Hindlimb muscle (tissue), 1 donor: ENCODE measurements around the gene ADARB2. TPM values are rescaled to one million over a fixed set of nuclear protein-coding genes. Genes with fewer than 3 reads are reported as not detected.
"Not testable (repeated sequence)": the region's sequence is repeated elsewhere in the genome, so short reads cannot be mapped to it uniquely, and the experiment has no call there.

Experiments
- DNase-seq: peaks from one replicate; pipeline ENCODE4 v3.0.0-alpha.2; 2013
- polyA plus RNA-seq: library from polyadenylated mRNA; unstranded; fragments of 120-200 nt; gene quantifications from one replicate; pipeline ENCODE4 v1.2.1, GENCODE V29; 2013; ENCODE audit not compliant: insufficient read length

ADARB2 gene
- 0.04 TPM for polyA plus RNA-seq

- peak; percentile 32 for DNase-seq
Measured at GRCh38 chr10:1737222-1738061, at the start of gene ADARB2. ADARB2 (minus strand) TSS chr10:1737525.

DNA sequence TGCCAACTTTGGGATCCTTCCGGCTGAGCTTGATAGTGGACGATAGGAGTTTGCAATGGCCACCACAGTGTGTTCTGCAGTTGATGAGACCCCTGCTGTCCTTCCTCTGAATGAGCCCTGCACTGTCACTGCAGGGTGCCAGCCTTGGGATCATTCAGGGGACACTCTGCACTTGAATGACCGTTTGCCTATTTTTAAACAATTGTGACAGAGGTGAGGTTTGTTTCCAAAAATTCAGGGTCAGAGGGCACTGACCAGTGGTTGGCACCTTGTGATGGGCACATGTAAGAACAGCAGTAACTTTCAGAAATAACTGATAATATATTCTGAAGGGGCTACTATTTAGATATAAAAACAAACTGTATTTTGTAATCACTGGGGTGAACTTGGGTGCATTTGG, 48.5 kb upstream of the ADARB2 start:
- DNase-seq, result no peak

DNA sequence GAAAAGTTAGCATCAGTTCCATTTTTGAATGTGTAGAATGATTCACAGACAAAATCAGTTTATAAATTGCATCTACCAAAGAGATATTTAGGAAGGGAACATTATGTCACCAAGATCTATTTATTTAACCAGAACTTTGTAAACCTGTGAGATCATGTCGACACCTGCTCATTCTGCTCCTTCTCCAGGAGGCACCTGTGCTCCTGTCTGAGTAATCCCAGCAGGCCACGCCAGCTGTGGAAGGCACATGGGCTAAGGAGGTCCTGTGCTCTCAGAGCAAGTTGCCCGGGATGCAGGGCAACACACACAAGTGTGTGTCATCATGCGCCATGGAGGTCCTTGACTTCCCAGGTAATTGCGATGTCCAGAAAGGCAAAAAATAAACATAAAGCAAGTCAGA, 45.5 kb upstream of the ADARB2 start:
- no peak for DNase-seq

GRCh38 chr10:1779796-1780195, 42.5 kb upstream of the ADARB2 start:
- no peak for DNase-seq

- DNase-seq, result no peak
Measured at GRCh38 chr10:1778375-1778969, 41.1 kb upstream of the ADARB2 start.

- no peak for DNase-seq
Measured at GRCh38 chr10:1776127-1776662, 38.9 kb upstream of the ADARB2 start.

DNA sequence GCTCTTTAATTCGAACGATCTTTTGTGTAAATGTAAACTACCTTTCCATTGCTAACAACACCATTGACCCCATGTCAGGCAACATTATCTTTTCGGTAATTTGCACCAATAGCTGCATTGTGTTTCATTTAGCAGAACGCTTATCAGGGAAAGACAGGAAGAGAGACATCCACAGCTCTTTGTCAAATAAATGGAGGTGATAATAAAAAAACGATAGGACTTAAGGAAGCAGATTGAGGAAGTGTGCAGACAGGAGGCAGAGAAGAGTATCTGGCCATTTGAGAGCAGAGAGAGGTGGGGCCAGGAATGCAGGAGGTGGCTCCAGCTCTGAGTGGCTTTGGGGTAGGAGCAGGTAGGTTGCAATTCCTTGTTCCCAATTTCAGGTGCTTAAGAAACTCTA, 37.5 kb upstream of the ADARB2 start:
- no peak for DNase-seq

- not testable (repeated sequence) for DNase-seq
Measured at GRCh38 chr10:1773204-1773603, 35.9 kb upstream of the ADARB2 start.

DNA sequence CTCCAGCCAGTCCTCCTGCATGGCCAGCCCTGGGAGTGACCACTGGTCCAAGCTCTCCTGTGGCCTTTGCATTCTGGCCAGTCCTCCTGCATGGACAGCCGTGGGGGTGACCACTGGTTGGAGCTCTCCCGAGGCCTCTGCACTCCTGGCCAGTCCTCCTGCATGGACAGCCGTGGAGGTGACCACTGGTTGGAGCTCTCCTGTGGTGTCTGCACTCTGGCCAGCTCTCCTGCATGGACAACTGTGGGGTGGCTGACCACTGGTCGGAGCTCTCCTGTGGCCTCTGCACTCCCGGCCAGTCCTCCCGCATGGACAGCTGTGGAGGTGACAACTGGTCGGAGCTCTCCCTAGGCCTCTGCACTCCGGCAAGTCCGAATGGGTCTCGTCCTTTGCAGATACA, 28.7 kb upstream of the ADARB2 start:
- DNase-seq, result no peak

DNA sequence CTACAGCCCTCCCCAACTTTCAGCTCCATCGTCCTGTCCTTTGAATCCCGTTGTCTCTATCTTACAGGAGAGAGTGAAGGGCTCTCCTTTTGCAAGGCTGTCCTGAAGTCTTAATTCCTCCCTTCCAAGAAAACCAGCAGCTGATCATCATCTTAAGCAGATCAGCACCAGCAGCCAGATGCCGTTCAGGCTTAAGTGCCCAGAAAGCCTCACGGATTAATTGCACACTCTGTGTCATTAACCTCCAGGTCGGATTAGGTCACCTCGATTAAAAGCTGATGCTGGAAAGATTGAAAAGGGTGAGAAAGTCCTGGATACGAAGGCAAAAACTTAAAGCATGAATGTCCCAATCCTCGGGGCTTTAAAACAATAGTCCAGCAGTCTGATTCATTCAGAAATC, 24.8 kb upstream of the ADARB2 start:
- DNase-seq, result no peak

DNA sequence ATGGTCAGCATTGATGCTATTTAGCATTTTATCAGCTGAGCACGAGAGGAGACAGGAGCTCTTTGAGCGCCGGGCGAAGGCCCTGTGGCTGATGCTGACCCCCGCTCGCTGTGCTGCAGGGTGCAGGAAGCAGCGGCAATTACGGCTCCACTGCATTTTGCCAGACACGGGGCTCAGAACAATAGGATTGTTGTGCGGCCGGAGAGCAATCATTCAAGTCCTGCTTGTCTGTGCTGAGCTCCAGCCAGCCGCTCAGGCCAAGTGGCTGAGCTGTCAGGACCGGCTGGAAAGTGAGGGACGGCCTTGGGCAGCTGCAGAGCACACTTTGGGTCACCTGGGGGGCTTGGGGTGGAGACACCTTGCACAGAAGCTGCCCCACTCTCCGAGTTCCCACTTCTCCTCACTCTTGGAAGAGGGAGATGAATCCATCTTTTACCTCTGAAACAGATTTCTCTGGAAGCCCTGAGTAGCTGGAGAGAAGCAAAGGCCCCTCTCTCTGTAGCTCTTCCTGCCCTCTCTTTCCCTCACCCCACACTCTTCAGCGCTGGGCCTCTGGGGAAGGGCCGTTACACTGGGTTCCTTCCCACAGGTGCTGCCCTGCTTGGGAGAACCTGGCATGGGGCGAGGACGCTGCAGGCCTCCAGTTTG, 17.3 kb upstream of the ADARB2 start:
- DNase-seq, result no peak

- no peak for DNase-seq
Measured at GRCh38 chr10:1752153-1752552, 14.8 kb upstream of the ADARB2 start.

- no peak for DNase-seq
Measured at GRCh38 chr10:1747590-1748157, 10.3 kb upstream of the ADARB2 start.

GRCh38 chr10:1746796-1747195, 9.5 kb upstream of the ADARB2 start:
- DNase-seq, result no peak

GRCh38 chr10:1745780-1746456, 8.6 kb upstream of the ADARB2 start:
- no peak for DNase-seq

DNA sequence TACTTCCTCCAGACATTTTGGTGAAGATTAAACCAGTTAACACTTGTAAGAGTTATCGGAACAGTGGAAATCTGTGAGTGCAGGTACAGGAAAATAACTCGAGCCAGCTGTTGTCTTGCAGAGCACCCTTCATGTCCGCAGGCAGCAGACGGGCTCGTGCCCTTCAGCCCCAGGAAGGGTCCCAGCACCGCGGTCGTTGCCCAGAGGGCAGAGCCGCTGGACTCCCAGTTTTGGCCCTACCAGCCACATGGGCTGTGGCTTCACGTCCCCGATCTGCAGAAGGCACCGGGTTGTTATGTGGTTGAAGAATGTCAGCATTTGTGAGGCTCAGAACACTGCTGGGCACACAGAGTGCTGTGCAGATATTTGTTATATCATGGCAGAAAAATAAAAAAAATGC, 7.2 kb upstream of the ADARB2 start:
- DNase-seq, result no peak

- no peak for DNase-seq
Measured at GRCh38 chr10:1743141-1743540, 5.8 kb upstream of the ADARB2 start.

DNA sequence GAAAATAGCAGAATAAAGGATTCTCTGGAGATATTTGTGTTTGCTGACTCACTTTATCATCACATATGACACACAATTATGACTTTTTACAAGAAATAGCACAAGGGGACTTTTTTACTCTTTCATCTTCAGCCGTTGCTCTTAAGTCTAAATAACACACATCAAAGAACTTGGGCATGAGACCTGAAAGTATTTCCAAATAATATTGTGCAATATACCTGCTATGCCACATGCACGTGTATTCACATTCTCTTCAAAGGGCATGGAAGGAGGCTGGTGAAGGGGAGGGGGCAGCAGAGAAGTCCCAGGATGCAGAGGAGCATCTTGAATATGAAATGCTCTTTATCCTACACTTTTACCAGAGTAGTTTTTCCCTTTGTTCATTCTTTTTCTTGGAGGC, 4.1 kb upstream of the ADARB2 start:
- DNase-seq, result no peak

DNA sequence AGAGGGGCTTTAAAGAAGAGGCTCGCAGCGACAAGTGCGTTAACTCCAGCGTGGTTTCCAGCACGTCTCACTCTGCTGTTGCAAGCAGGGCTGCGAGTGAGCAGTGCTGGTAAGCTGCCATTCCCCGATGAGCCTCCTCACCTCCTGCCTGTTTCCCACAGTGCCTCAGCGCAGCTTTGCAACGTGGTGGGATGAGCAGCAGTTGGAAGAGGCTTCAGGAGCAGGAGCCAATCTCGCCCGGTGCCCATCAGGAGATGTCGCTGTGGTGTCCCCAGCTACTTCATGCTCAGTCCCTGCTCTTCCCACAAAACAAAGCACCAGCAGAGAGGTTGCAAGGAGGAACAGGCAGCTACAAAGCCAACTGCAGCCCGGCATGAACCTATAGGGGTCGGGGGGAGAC, 2.4 kb upstream of the ADARB2 start:
- no peak for DNase-seq

GRCh38 chr10:1738950-1739349, 1.6 kb upstream of the ADARB2 start:
- DNase-seq, result no peak

- no peak for DNase-seq
Measured at GRCh38 chr10:1736972-1737221, 428 bp downstream of the ADARB2 start.

GRCh38 chr10:1736144-1736971, 967 bp downstream of the ADARB2 start:
- DNase-seq, result no peak
